Liver (tissue), 3 donors: ENCODE results near the gene CCNI2.

Source experiments
- CTCF ChIP-seq: fragments of 150-350 bp; IDR thresholded peaks from 2 replicates; pipeline ENCODE4 v1.5.1; 2017; ENCODE audit warnings: improper control_type of control experiment, low read depth, low read length; ENCODE audit not compliant: missing input control
- EGR1 ChIP-seq, 2 donors: IDR thresholded peaks; 2 replicates each; pipeline ENCODE4 v1.6.1; 2016 to 2018; ENCODE audit warnings: antibody characterized with exemption in 2 of 2, low read depth in 2 of 2
- JUND ChIP-seq, 2 donors: IDR thresholded peaks; 2 replicates each; pipeline ENCODE4 v1.6.1; 2016; ENCODE audit warnings: antibody characterized with exemption in 2 of 2
- NR2F2 ChIP-seq: IDR thresholded peaks from 2 replicates; pipeline ENCODE4 v1.6.1; 2016; ENCODE audit warnings: antibody characterized with exemption
- REST ChIP-seq: IDR thresholded peaks from 2 replicates; pipeline ENCODE4 v1.6.1; 2016; ENCODE audit warnings: antibody characterized with exemption, mild to moderate bottlenecking
- TAF1 ChIP-seq: conservative IDR thresholded peaks from 2 replicates; pipeline ENCODE4 v1.6.1; 2016; ENCODE audit warnings: antibody characterized with exemption, mild to moderate bottlenecking
- YY1 ChIP-seq: IDR thresholded peaks from 2 replicates; pipeline ENCODE4 v1.6.1; 2016; ENCODE audit warnings: antibody characterized with exemption, mild to moderate bottlenecking
- donor health status: healthy.
- donor health status: healthy.

GRCh38 chr5:132734687-132735086 lies 12.5 kb upstream of the CCNI2 start:
- TF ChIP-seq JUND (IDR thresholded peaks at IDR 0.05): no peak
- no peak for TF ChIP-seq CTCF
- no peak for TF ChIP-seq TAF1
- no peak for TF ChIP-seq REST
- no peak for TF ChIP-seq YY1
- TF ChIP-seq EGR1 (IDR thresholded peaks at IDR 0.05; ENCODE audit: low read depth in 2 of 2): no peak
- TF ChIP-seq NR2F2: no peak
